ENCODE results near the gene DLGAP1. TPM values are rescaled to one million over a fixed set of nuclear protein-coding genes. Genes with fewer than 3 reads are reported as not detected.

Gene DLGAP1
- total RNA-seq, 1 experiment from 2014 or later, result 23.0 TPM

- TF ChIP-seq ZBTB21 (CRISPR knock-in tag; IDR thresholded peaks at IDR 0.05; ENCODE audit: borderline replicate concordance) (no peak), CBFB (CRISPR knock-in tag; IDR thresholded peaks at IDR 0.05; ENCODE audit: low read depth) (no peak), ZNF416 (CRISPR knock-in tag; IDR thresholded peaks at IDR 0.05) (no peak), ZBTB43 (CRISPR knock-in tag; IDR thresholded peaks at IDR 0.05) (no peak), HMGXB4 (CRISPR knock-in tag; IDR thresholded peaks at IDR 0.05) (peak; percentile 68; the same call in 1 of the 2 replicates), MXD4 (CRISPR knock-in tag; IDR thresholded peaks at IDR 0.05; ENCODE audit: borderline replicate concordance) (no peak), TP53 (CRISPR knock-in tag; IDR thresholded peaks at IDR 0.05) (no peak), STAT6 (CRISPR knock-in tag; conservative IDR thresholded peaks at IDR 0.05; ENCODE audit: low read depth) (no peak), CTCF (IDR thresholded peaks at IDR 0.05) (peak; percentile 96), CREB1 (CRISPR knock-in tag; IDR thresholded peaks at IDR 0.05) (0 out of 2 replicates have a peak, but pooled peaks have one; percentile 21), TEAD4 (CRISPR knock-in tag; IDR thresholded peaks at IDR 0.05) (no peak), ZNF423 (CRISPR knock-in tag; IDR thresholded peaks at IDR 0.05) (peak; percentile 79), ZNF121 (CRISPR knock-in tag; IDR thresholded peaks at IDR 0.05) (no peak), TEAD1 (CRISPR knock-in tag; IDR thresholded peaks at IDR 0.05) (peak; percentile 54; the same call in 1 of the 2 replicates), ZNF512 (CRISPR knock-in tag; IDR thresholded peaks at IDR 0.05; ENCODE audit: borderline replicate concordance) (no peak), MLX (CRISPR knock-in tag; IDR thresholded peaks at IDR 0.05) (no peak), ARID4B (CRISPR knock-in tag; IDR thresholded peaks at IDR 0.05; ENCODE audit: borderline replicate concordance) (0 out of 2 replicates have a peak, but pooled peaks have one; percentile 57), USF2 (CRISPR knock-in tag; IDR thresholded peaks at IDR 0.05) (no peak), ETV6 (CRISPR knock-in tag; IDR thresholded peaks at IDR 0.05) (no peak), CREM (CRISPR knock-in tag; IDR thresholded peaks at IDR 0.05) (no peak), RORB (CRISPR knock-in tag; IDR thresholded peaks at IDR 0.05) (no peak), ZNF396 (CRISPR knock-in tag; IDR thresholded peaks at IDR 0.05; ENCODE audit: borderline replicate concordance) (no peak), KAT7 (CRISPR knock-in tag; IDR thresholded peaks at IDR 0.05; ENCODE audit: borderline replicate concordance) (no peak)
These were observed 683.8 kb downstream of the DLGAP1 start (continued) for GRCh38 chr18:3771121-3771971.

Measured in WTC11 (cell line).